ENCODE data around the gene CCDC40. TPM values are rescaled to one million over a fixed set of nuclear protein-coding genes. Genes with fewer than 3 reads are reported as not detected.

CCDC40 gene
- total and polyA plus RNA-seq, 2 of the 13 experiments (the other 11 are each of a cell fraction or from before 2014, with no cell fraction given): 4.1 to 5.5 TPM

- TF ChIP-seq ZNF276 (CRISPR knock-in tag; IDR thresholded peaks at IDR 0.05; ENCODE audit: low read depth) (no peak), ZNF446 (CRISPR knock-in tag; IDR thresholded peaks at IDR 0.05) (no peak), ZNF891 (CRISPR knock-in tag; IDR thresholded peaks at IDR 0.05) (peak; percentile 44; the same call in 1 of the 2 replicates), ZBTB14 (CRISPR knock-in tag; IDR thresholded peaks at IDR 0.05) (no peak), ATF6 (CRISPR knock-in tag; conservative IDR thresholded peaks at IDR 0.05) (no peak; the same call in 1 of the 2 replicates), IKZF1 (IDR thresholded peaks at IDR 0.05) (no peak), ZNF567 (CRISPR knock-in tag; IDR thresholded peaks at IDR 0.05; ENCODE audit: borderline replicate concordance) (0 out of 2 replicates have a peak, but pooled peaks have one; percentile 79), SAFB2 (CRISPR knock-in tag; IDR thresholded peaks at IDR 0.05; ENCODE audit: borderline replicate concordance, low read depth) (no peak), ARID2 (CRISPR knock-in tag; IDR thresholded peaks at IDR 0.05; ENCODE audit: borderline replicate concordance) (no peak), GFI1 (CRISPR knock-in tag; IDR thresholded peaks at IDR 0.05; ENCODE audit: borderline replicate concordance) (no peak), ZNF530 (CRISPR knock-in tag; IDR thresholded peaks at IDR 0.05; ENCODE audit: low read depth) (no peak), GTF3A (CRISPR knock-in tag; conservative IDR thresholded peaks at IDR 0.05) (no peak), NR1H2 (CRISPR knock-in tag; IDR thresholded peaks at IDR 0.05; ENCODE audit: borderline replicate concordance, low read depth) (no peak), HHEX (CRISPR knock-in tag; IDR thresholded peaks at IDR 0.05) (no peak), MBNL3 (CRISPR knock-in tag; conservative IDR thresholded peaks at IDR 0.05) (no peak), ZNF20 (CRISPR knock-in tag; IDR thresholded peaks at IDR 0.05) (no peak), TARDBP (CRISPR knock-in tag; IDR thresholded peaks at IDR 0.05) (0 out of 2 replicates have a peak, but pooled peaks have one; percentile 34), HOXA5 (CRISPR knock-in tag; IDR thresholded peaks at IDR 0.05) (no peak), ZNF740 (CRISPR knock-in tag; IDR thresholded peaks at IDR 0.05) (peak; percentile 78), DDIT3 (CRISPR knock-in tag; IDR thresholded peaks at IDR 0.05) (no peak), MEIS2 (CRISPR knock-in tag; IDR thresholded peaks at IDR 0.05) (0 out of 2 replicates have a peak, but pooled peaks have one; percentile 29), PAX8 (CRISPR knock-in tag; IDR thresholded peaks at IDR 0.05; ENCODE audit: borderline replicate concordance) (no peak), SRSF1 (optimal IDR thresholded peaks at IDR 0.05; ENCODE audit: low read depth, low read length) (peak; percentile 91)
Measured at GRCh38 chr17:80005360-80006338, 30.8 kb upstream of the CCDC40 start (continued).
